HG03442 (cell line): ENCODE measurements around the gene GPC6.

ENCODE experiments used
- ATAC-seq: cut with Tn5 transposase; IDR thresholded peaks from one replicate; pipeline ENCODE4 v1.9.1; 2021; ENCODE audit warnings: mild to moderate bottlenecking, moderate library complexity; ENCODE audit not compliant: unreplicated experiment

The GPC6 gene

DNA sequence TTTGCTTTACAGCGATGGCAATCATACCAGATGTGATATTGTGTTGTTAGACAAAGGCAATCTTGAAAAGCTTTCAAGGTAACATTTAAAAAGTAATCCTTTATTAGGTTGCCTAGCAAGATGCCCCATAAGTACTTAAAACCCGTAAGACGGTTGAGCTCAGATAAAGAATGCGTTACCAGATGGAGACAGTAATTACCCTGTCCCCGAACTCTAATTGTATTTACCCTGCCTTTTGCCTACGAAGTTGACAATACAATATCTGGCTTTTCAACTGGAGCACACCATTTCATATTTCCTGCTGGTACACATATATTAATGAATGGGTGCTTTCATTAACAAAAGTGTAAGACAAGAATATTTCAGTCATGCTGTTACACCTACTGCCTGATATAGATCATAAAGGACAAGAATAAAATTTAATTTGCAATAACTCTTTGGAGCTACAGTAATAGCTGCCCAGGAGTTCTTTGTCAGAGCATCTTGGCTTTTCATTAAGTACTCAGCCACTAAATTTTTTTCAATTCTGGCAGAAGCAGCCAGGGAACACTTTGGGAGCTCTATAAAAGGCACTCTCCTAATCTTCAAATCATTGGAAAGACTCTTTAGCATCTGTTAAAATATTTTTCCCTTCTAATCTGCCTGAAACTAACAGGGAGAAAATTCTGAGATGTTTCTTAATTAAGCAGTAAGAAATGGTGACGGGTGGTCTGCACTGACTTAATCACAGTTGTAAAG, 1189.1 kb downstream of the GPC6 start:
- no peak for ATAC-seq

GRCh38 chr13:94416454-94417080, 1190.0 kb downstream of the GPC6 start:
- ATAC-seq: no peak

- no peak for ATAC-seq
Measured at GRCh38 chr13:94417294-94417693, 1190.7 kb downstream of the GPC6 start.

DNA sequence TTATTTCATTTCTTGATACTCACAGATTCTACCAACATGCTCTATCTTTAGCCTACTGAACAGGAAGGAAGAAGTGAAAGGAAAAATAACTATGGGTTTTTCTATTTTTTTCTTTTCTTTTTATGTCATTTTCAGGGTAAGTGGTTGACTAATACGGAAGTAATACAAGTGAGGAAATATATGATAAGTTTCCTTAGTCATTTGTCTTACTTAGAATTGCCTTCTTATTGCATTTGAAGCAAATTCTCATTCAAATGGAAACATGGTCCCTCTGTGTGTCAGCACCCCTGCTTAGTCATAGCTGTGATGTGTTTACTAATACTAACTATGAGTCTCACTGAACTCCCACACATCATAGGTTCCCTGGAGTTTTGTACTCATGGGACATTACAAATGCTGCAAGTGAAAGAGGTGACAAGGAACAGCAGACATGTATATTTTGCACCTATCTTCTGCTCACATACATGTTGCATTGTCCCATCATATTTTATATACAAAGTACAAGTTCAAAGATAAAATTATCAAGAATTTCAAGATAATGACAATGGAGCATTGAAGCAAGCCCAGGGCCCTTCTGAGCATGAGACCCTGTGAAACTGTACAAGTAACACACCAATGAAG, 1192.8 kb downstream of the GPC6 start:
- peak; percentile 91 for ATAC-seq

GRCh38 chr13:94419925-94420305, 1193.3 kb downstream of the GPC6 start:
- ATAC-seq: no peak

DNA sequence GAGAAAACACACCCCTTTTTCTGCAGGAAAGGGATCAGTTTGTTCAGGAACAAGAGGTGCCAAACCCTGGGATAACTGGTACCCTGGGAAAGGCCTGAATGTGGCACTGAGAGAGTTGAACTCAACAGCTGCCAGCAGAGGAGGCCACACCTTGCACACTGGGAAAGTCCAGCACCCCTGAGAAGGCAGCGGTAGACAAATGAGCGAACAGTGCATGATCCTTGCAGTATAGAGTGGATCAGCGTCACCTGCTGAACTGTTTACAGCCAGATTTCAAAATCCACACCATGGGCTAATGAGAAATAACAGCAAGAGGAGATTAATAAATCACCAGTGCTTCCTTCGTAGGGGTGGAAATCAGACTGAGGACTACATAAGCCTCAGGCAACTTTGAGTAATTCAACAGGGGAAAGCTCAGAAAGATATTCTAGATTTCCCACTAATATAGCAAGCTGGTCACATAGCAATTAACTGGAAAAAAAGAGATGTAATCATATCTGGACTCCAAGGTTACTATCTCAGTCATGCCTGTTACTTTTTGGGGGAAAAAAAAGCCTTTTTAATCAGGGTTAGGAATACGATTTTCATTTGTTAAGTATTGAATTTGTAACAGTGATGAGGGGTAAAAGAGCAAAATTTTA, 1200.8 kb downstream of the GPC6 start:
- no peak for ATAC-seq

DNA sequence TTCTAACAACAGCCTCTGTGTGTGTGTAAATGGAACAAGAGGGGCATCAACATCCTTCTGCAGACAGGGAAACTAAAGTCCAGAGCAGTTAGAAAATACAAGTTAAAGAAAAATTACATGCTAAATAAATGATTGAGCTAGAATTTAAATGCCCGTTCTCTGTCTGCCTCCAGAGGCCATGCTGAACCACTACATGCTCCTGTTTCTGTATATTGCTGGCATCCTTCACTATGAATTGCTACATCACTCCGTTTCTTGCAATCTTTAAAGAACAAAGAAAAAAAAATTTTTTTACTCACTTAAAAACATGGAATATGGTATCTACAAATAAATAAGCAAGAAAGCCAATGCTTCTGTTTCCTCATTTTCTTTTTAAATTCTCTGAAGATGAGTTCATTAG, 1205.0 kb downstream of the GPC6 start:
- ATAC-seq: no peak

GRCh38 chr13:94431987-94432386, 1205.4 kb downstream of the GPC6 start:
- no peak for ATAC-seq

DNA sequence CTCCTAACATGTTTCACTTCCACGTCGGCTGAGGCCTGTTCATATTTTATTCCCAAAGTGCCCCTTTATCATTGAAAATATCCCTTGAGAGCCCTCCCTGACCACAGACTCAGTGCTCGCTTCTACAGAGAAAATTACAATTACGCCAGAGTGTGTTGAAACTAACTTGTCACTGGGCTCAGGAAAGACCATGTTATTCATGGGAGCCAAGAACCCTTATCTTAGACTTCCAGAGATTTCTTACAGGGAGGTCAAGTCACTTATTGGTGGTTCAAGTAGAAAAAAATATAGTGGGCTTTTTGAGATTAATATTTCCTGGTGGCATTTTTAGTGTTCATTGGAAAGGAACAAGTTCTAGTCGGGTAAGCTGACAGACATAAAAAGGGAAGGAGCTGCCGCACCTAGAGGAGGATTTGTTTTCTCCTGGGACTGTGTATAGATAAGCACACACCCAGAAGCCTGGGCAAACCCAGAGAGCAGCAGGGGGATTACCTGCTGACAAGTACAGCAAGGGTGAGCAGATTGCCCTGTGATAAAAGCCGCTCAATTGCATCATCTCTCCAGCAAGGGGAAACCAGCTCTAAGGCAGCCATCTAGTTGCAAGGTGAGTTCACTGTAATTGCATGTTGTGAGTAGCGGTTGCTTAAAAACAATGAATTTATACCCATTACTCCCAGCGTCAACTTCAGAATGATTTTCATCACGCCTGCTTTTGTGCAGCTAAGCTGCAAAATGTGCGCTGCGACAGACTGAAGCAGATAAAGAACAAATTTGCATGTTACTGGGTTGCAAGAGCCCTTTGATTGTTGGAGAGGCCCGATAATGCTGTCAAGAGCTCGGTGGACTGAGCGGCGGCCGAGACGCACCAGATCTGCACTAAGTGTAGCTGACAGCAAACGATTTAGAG, 1206.7 kb downstream of the GPC6 start:
- ATAC-seq: peak; percentile 74

DNA sequence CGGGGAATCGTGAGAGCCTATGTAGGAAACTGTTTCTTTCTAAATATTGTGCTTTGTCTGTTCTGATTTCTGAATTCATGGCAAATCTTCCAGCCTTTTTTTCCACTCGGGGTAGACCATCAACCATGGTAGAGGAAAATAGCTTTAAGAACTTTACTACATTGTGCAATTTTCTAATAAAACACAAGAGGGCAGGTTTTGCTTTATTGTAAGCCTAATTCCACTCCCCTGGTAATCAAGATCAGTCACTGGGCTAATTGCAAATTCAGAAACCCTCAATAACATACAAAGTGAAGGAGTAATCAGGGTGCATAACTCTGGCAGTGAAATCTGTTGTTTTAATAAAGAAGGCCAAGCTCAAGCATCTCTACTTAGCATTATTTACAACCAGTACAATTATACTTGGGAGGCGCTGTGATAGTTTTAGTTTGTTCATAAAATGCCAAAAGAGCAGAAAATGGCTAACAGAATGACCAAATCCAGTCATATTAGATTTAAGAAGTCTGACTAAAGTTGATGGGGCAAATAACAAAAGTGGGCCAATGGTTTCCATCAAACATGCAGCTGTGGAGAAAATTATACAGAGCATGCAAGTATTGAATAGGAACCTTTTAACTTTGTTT, 1209.1 kb downstream of the GPC6 start:
- ATAC-seq: peak; percentile 61

DNA sequence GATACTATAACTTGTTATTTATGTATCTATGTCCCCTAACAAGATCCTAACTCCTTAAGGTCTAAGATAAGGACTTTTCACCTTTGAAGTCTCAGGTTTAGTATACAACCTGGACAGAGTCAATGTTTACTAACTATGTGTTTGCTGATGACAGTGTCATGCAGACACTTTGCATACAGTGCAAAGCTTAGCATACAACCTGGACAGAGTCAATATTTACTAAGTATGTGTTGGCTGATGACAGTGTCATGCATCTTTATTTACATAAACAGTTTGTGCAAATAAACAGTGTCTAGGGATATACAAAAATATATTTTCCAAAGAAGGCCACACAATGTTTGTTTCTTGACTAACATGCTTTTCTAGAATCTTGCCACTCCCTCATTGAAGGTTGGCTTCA, 1218.2 kb downstream of the GPC6 start:
- no peak for ATAC-seq

GRCh38 chr13:94454334-94454733, 1227.7 kb downstream of the GPC6 start:
- ATAC-seq: no peak

- ATAC-seq: no peak
Measured at GRCh38 chr13:94454906-94455305, 1228.3 kb downstream of the GPC6 start.

DNA sequence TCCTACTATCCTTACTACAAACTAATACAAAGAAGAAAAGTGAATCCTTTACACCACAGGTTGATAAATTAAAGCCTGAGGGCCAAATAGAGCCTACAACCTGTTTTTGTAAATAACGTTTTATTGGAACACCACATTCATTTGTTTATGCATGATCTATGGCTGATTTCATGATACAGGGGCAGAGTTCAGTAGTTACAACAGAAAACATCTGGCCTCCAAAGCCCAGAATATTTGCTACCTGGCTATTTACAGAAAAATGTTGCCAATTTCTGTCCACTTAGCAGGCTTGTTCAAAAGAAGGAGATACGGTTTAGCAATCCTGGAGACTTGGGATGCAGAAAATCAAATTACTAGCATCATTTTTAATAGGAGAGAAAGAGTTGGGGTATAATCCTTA, 1228.8 kb downstream of the GPC6 start:
- ATAC-seq: no peak
